Measurements from ENCODE around the gene HINT1.
"Not testable (repeated sequence)": the region's sequence is repeated elsewhere in the genome, so short reads cannot be mapped to it uniquely, and the experiment has no call there.

Gene HINT1

GRCh38 chr5:131165119-131165727 lies at the start of gene HINT1:
Gene HINT1, minus strand, starts transcription at chr5:131165256. Its CDS starts 51 bp downstream, at chr5:131165205.
- FAIRE-seq = peak; percentile 95
- peak; percentile 91 for DNase-seq (ENCODE audit: extremely low spot score, insufficient read length, low read depth)

DNA sequence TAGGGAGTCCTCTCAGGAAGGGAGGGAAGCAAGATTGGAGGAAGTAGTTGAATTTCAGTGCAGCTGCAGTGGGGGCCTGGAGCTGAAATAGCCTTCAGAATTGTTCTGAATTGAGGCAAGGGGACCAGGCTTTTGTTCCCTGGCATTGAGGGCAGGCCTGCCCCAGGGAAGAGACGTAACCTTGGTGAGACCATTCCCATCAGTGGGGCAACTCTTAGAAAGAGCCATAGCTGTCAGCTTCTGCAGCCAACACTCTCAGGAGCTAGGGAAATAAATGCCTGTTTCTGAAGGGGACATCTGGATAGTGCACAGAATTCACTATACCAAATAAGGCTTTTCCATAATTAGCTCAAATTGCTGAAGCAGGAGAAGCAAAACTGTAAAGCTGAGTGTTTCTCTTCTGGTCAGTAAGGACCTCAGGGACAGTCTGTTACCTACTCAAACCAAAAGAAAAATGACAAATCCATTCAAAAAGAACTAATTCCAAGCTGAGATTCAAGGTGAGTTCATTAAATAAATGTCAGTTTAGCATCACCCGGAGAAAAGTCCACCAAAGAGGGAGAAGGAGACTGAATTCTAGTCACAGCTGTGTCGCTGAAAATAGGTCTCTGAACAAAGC lies 49.7 kb upstream of the HINT1 start:
- DNase-seq (ENCODE audit: extremely low spot score, insufficient read length, low read depth) (no peak), FAIRE-seq (peak; percentile 29)

DNA sequence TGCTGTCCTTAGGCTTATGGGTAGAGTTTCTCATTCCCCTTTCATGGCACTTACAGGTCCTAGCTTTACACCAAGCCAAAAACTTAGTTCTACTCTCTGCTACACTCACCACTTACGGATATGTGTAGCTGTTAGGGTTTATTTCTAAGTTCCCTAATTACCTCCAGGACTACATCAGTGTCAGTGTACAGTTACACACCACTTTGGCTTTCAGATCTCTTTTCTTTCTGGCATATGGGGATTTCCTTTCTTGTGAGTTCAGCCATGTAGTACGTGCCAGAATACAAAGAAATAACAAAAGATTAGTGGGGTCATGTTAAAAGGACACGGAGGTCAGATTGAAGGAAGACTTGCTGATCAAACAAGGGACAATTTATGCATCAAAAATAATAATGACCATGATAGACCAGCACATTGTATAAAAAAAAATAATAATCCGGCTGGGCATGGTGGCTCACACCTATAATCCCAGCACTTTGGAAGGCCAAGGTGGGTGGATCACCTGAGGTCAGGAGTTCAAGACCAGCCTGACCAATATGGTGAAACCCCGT lies 47.5 kb upstream of the HINT1 start:
- DNase-seq (ENCODE audit: extremely low spot score, insufficient read length, low read depth) (peak; percentile 40), FAIRE-seq (peak; percentile 98)

- FAIRE-seq (no peak), DNase-seq (ENCODE audit: extremely low spot score, insufficient read length, low read depth) (no peak)
Observed at GRCh38 chr5:131211669-131212068, 46.6 kb upstream of the HINT1 start.

DNA sequence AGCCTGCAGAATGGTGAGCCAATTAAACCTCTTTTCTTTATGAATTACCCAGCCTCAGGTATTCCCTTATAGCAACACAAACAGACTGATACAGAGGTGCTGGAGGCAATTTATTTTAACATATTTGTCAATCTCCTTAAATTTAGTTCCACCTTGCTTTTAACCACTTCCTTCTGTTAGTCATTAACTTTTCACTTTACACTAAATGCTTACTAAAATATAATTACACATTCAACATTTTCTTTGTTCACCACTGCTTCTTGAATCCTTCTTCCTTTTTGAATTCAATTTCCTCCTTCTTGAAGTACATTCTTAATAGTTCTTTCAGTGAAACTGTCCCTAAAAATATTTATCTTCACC lies 45.1 kb upstream of the HINT1 start:
- DNase-seq (ENCODE audit: extremely low spot score, insufficient read length, low read depth) (no peak), FAIRE-seq (peak; percentile 15)

- DNase-seq (ENCODE audit: extremely low spot score, insufficient read length, low read depth) = peak; percentile 42
- peak; percentile 99 for FAIRE-seq
Observed at GRCh38 chr5:131209506-131210150, 44.6 kb upstream of the HINT1 start.

DNA sequence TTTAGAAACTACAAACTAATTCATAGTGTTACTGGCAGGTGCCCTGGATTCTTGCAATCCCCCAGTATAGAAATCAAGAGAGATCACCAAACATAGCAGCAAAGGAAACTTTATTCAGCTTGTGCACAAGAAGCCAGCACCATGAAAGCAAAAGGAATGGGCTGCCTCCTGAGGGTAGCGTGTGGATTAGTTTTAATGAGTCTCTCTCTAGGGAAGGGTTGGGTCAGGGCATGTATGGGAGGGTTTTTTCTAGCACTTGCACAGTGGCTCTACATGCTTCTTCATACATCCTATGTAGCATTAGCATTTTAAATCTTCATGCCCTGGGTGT lies 44.1 kb upstream of the HINT1 start:
- DNase-seq (ENCODE audit: extremely low spot score, insufficient read length, low read depth) (no peak), FAIRE-seq (no peak)

DNA sequence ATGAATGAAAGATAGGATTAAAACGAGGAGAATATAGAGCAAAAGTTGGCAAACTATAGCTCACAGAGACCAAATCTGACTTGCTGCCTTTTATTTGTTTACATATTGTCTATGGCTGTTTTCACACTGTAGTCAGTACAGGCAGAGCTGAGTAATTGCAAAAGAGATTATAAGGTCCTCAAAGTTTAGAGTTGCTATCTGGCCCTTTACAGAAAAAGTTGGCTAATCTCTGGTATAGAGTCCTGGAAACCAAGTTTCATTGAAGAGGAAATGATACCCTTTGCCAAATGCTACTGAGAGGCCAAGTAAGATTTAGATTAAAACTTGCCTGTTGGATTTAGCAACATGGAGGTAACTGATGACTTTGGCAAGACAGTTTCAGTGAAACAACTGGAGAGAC lies 41.7 kb upstream of the HINT1 start:
- FAIRE-seq (no peak), DNase-seq (ENCODE audit: extremely low spot score, insufficient read length, low read depth) (no peak)

GRCh38 chr5:131206061-131206460 lies 41.0 kb upstream of the HINT1 start:
- FAIRE-seq (no peak), DNase-seq (ENCODE audit: extremely low spot score, insufficient read length, low read depth) (no peak)

DNA sequence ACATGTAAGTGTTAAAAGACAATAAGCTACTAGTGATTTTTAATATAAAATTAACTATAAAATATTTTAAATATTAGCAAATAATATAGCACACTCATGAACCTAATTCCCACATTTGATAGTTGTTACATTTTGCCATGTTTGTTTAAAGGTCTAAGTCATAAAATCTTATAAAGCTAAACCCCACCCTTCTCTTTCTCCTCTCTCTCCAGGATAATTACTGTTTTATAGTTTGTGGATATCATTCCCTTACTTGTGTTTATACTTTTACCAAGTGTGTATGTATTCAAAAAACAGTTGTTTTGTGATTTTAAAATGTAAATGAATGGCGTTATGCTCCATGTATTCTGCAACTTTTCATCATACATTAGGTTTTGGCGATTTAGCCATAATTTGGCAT lies 39.9 kb upstream of the HINT1 start:
- FAIRE-seq (no peak), DNase-seq (ENCODE audit: extremely low spot score, insufficient read length, low read depth) (no peak)

GRCh38 chr5:131200560-131200959 lies 35.5 kb upstream of the HINT1 start:
- no peak for FAIRE-seq

GRCh38 chr5:131198625-131199024 lies 33.6 kb upstream of the HINT1 start:
- FAIRE-seq = no peak
- DNase-seq (ENCODE audit: extremely low spot score, insufficient read length, low read depth) = no peak

More at GRCh38 chr5:131200560-131200959, 35.5 kb upstream of the HINT1 start:
- DNase-seq (ENCODE audit: extremely low spot score, insufficient read length, low read depth) = no peak

DNA sequence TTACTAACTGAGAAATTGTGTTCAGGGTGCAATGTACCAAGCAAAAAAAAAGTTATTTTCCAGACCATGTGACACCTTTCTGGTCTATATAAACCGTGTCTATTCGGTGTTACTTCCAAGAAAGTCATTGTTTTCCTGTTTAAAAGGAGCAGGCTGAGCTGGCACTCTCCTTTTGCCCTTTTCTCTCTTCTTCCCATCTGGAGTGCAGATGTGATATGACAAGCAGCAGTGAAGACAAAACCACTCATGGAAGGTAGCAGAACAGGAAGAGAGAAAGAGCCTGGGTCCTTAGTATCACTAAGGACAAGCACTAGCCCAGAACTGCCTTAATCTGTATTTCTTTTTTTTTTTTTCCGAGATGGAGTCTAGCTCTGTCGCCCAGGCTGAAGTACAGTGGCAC lies 31.3 kb upstream of the HINT1 start:
- DNase-seq (ENCODE audit: extremely low spot score, insufficient read length, low read depth) (no peak), FAIRE-seq (no peak)

DNA sequence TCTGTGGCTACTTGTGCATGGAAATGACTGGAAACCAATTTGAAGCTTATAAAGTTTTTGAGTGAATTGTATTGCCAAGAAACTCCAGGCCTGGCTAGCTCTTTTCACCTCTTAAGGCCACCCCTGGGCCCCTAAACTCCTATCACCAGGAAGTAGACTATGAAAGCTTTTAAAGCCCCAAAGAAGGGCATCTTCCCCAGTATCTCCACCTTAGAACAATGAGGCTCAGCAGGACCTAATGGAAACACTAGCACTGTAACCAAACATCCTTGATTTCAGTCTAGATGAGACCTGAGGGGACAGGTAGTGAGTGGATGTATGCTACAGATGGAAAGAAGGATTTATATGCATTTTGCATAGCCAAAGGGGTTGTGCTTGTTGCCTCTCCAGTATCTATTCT lies 30.6 kb upstream of the HINT1 start:
- no peak for DNase-seq (ENCODE audit: extremely low spot score, insufficient read length, low read depth)
- no peak for FAIRE-seq

DNA sequence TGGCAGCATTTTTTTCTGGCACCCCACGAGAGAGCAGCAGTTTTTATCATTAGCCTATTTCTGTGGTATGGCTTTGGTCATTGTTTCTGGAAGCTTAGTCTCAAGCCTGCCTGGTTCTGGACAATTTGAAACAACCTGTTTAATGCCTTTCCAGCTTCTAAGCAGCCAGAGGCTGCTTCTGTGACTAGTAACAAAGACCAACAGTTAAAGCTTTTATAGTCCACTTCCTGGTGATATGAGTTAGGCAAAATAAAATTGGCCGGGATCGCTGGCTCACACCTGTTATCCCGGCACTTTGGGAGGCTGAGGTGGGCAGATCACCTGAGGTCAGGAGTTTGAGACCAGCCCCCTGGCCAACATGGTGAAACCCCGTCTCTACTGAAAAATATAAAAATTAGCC lies 29.7 kb upstream of the HINT1 start:
- no peak for FAIRE-seq
- DNase-seq (ENCODE audit: extremely low spot score, insufficient read length, low read depth) = no peak

DNA sequence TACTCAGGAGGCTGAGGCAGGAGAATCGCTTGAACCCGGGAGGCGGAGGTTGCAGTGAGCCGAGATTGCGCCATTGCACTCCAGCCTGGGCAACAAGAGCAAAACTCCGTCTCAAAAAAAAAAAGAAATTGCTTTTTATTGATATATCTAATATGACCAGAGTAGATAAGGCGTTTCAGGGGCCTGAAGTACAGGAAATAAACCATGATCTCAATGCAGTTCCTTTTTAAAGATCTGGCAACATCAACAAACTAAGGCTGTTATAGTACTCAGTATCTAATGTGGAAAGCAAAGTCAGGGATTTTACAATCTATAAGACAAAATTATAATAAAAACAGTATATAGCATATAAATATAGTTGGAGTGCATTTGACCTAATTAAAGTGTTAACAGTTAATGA lies 28.8 kb upstream of the HINT1 start:
- not testable (repeated sequence) for FAIRE-seq; DNase-seq (ENCODE audit: extremely low spot score, insufficient read length, low read depth)

DNA sequence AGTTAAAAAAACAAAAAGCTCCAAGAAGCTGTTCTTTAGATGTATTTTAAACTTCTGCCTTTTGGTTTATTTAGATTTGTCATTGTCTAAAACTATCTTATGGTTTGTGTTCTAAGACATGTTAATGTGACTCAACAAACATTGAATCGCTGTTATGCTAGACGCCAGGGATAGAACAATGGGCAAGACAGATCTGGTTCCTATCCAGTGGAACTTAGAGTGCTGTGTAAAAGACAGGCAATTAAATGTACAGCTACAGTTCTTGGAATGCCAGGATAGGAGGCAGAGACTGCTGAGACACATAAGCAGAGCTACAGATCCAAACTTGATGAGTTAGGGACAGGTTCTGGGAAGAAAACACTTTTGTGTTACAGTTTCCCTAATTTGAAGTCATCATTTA lies 28.1 kb upstream of the HINT1 start:
- FAIRE-seq (peak; percentile 29), DNase-seq (ENCODE audit: extremely low spot score, insufficient read length, low read depth) (no peak)

DNA sequence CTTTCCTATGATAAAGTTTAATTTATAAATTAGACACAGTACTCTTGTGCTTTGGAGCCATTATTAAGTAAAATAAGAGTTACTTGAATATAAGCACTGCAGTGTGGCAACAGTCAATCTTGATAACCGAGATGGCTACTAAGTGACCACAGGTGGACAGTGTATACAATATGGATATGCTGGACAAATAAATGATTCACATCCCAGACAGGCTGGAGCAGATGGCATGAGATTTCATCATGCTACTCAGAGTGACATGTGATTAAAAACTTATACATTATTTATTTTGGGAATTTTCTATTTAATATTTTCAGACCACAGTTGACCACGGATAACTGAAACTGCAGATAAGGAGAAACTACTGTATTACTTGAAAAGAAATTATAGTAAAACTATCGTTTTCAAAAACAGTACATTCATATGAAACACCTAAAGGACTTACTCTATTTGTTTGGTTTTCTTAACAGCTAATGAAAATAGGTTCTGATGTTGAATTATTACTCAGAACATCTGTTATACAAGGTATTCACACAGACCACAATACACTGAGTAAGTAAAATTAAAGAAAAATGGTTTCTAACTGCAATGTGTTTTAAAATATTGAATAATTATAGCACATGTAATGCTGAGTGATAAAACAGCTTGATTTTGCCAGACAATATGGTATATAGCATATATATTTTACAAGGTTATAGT lies 21.7 kb upstream of the HINT1 start:
- FAIRE-seq = no peak
- no peak for DNase-seq (ENCODE audit: extremely low spot score, insufficient read length, low read depth)

DNA sequence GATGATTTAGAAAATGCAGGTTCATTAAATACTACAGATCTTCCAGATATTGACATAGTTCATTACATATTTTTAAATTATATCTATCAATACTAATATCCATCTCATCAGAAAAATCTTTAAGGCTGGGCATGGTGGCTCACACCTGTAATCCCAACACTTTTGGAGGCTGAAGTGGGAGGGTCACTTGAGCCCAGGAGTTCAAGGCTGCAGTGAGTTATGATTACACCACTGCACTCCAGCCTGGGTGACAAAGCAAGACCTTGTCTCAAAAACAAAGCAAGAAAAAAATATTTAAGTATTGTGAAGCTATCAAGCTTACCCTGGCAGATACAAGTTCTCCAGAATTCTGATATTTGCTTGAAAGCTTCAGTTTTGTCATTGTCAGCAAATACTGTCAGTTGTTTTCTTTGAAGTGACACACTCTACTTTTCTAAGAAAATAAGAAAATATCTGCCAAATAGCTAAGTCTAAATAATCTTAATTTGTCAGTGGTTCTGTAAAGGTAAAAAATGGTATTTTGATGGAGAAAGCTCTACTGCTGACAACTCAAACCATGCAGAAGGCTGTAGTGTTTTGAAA lies 20.6 kb upstream of the HINT1 start:
- FAIRE-seq = no peak
- no peak for DNase-seq (ENCODE audit: extremely low spot score, insufficient read length, low read depth)

DNA sequence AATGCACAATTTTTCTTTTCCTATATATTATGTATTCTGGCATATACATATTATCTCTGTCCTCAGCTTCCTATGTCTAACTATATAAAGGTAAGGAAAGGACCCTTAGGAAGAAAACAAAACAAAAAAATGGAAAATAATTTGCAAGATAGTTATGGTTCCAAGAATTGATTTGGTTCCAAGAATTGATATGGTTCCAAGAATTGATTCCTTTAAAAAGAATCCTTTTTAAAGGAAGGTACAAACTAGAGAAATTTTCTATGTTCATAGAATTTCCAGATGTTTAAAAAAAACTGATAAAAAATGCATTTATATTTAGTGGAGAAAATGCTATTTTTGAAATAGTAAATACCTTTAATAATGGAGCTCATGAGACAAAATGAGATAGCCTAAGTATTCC lies 17.8 kb upstream of the HINT1 start:
- no peak for DNase-seq (ENCODE audit: extremely low spot score, insufficient read length, low read depth)
- no peak for FAIRE-seq

- FAIRE-seq (no peak), DNase-seq (ENCODE audit: extremely low spot score, insufficient read length, low read depth) (no peak)
Observed at GRCh38 chr5:131180407-131180806, 15.4 kb upstream of the HINT1 start.

Data from GM18507 (cell line).